Upper lobe of left lung (tissue), 6 donors: ENCODE data around the gene NR2F1-AS1. TPM values are rescaled to one million over a fixed set of nuclear protein-coding genes. Genes with fewer than 3 reads are reported as not detected.

Experiments used
- ATAC-seq, 2 donors: fragments of 200-7000 bp; cut with Tn5 transposase; one replicate each; pipeline ENCODE4 v1.9.1; 2022; ENCODE audit warnings: mild to moderate bottlenecking in 2 of 2, moderate library complexity in 2 of 2; ENCODE audit not compliant: low FRiP score in 2 of 2
- DNase-seq, 2 donors: peaks; one replicate each; pipeline ENCODE4 v3.0.0-alpha.2; 2019 to 2020
- H3K27ac ChIP-seq, 4 donors: fragments of 200-600 bp; sonication (generic); one replicate each; pipeline ENCODE4 v1.5.1; 2016 to 2019
- H3K27me3 ChIP-seq, 4 donors: fragments of 200-600 bp; sonication (generic); one replicate each; pipeline ENCODE4 v1.5.1; 2017 to 2019
- H3K36me3 ChIP-seq, 4 donors: fragments of 200-600 bp; sonication (generic); one replicate each; pipeline ENCODE4 v1.5.1; 2016 to 2019
- H3K4me1 ChIP-seq, 4 donors: fragments of 200-600 bp; sonication (generic); one replicate each; pipeline ENCODE4 v1.5.1; 2018 to 2019
- H3K4me3 ChIP-seq, 4 donors: fragments of 200-600 bp; sonication (generic); one replicate each; pipeline ENCODE4 v1.5.1; 2017 to 2019; ENCODE audit warnings: mild to moderate bottlenecking in 2 of 4, moderate library complexity in 1 of 4
- H3K9me3 ChIP-seq, 4 donors: fragments of 200-600 bp; sonication (generic); one replicate each; pipeline ENCODE4 v1.5.1; 2018 to 2019
- EP300 ChIP-seq, 4 donors: sonication (generic); formaldehyde crosslinking; IDR thresholded peaks; one replicate each; pipeline ENCODE4 v1.5.1; 2017; ENCODE audit warnings: antibody characterized with exemption in 4 of 4, control low read depth in 2 of 4
- POLR2A ChIP-seq, 4 donors: fragments of 450-650 bp; IDR thresholded peaks; one replicate each; pipeline ENCODE4 v1.5.1; 2016 to 2017; ENCODE audit warnings: antibody characterized with exemption in 4 of 4, mild to moderate bottlenecking in 2 of 4
- POLR2AphosphoS5 ChIP-seq, 2 donors: sonication (generic); formaldehyde crosslinking; IDR thresholded peaks; one replicate each; pipeline ENCODE4 v1.5.1; 2017; ENCODE audit warnings: antibody characterized with exemption in 2 of 2
- WGBS, 2 donors: methylation state at CpG; one replicate each; pipeline ENCODE4 v1.1.5; 2017 to 2018; 5-methylcytosine and 5-hydroxymethylcytosine counted together
- total RNA-seq, 6 donors: library from RNA; depleted of rRNA in 4 of 6; stranded (reverse); fragments of >200 nt in 4 of 6; gene quantifications; one replicate each; pipeline versions ENCODE4 v1.1.0 to v1.2.1, GENCODE V29; 2016 to 2021
- TF ChIP-seq, protein P1 (sequence below), 6 experiments: fragments of 450-650 bp in 4 of 6; fragments of 200-600 bp in 2 of 6; sonication (generic) in 2 of 6; IDR thresholded peaks; one replicate each; pipeline ENCODE4 v1.5.1; 2016 to 2019; ENCODE audit warnings: antibody characterized with exemption in 6 of 6
- donor health status: DM: no; HTN: no; CAD: no; lungs with moderate emphysema.
- donor health status: DM: no; HTN: yes; CAD: no; lungs with severe emphysema.

NR2F1-AS1 gene
- total RNA-seq, 6 donors from 2014 or later: 4.4 to 19.9 (median 11.4) TPM

GRCh38 chr5:93594591-93595419 is 13.8 kb upstream of the NR2F1-AS1 start:
- peaks cover 0 to 18% (median 14%) of the 10 kb centered on the region in 4 donors for H3K4me1 ChIP-seq
- no peak for ATAC-seq
- WGBS, 2 donors: 27 to 41% methylated on average over 19 to 37 of the region's 37 CpGs
- H3K4me3 ChIP-seq: no peak overlapping the region
- H3K36me3 ChIP-seq: no peaks in the 10 kb centered on the region
- TF ChIP-seq, protein P1, sequence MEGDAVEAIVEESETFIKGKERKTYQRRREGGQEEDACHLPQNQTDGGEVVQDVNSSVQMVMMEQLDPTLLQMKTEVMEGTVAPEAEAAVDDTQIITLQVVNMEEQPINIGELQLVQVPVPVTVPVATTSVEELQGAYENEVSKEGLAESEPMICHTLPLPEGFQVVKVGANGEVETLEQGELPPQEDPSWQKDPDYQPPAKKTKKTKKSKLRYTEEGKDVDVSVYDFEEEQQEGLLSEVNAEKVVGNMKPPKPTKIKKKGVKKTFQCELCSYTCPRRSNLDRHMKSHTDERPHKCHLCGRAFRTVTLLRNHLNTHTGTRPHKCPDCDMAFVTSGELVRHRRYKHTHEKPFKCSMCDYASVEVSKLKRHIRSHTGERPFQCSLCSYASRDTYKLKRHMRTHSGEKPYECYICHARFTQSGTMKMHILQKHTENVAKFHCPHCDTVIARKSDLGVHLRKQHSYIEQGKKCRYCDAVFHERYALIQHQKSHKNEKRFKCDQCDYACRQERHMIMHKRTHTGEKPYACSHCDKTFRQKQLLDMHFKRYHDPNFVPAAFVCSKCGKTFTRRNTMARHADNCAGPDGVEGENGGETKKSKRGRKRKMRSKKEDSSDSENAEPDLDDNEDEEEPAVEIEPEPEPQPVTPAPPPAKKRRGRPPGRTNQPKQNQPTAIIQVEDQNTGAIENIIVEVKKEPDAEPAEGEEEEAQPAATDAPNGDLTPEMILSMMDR (IDR thresholded peaks at IDR 0.05): no peak
- TF ChIP-seq EP300 (IDR thresholded peaks at IDR 0.05): no peak
- TF ChIP-seq POLR2AphosphoS5 (IDR thresholded peaks at IDR 0.05): no peak
- TF ChIP-seq POLR2A (IDR thresholded peaks at IDR 0.05): no peak
- DNase-seq: peak in 1 of 2 donors; percentile 77
- peaks cover 0 to 49% (median 28%) of the 10 kb centered on the region in 4 donors for H3K27me3 ChIP-seq
- no peaks in the 10 kb centered on the region for H3K9me3 ChIP-seq
- peak overlapping the region; percentile 3 to 74 (median 26) for H3K27ac ChIP-seq

DNA sequence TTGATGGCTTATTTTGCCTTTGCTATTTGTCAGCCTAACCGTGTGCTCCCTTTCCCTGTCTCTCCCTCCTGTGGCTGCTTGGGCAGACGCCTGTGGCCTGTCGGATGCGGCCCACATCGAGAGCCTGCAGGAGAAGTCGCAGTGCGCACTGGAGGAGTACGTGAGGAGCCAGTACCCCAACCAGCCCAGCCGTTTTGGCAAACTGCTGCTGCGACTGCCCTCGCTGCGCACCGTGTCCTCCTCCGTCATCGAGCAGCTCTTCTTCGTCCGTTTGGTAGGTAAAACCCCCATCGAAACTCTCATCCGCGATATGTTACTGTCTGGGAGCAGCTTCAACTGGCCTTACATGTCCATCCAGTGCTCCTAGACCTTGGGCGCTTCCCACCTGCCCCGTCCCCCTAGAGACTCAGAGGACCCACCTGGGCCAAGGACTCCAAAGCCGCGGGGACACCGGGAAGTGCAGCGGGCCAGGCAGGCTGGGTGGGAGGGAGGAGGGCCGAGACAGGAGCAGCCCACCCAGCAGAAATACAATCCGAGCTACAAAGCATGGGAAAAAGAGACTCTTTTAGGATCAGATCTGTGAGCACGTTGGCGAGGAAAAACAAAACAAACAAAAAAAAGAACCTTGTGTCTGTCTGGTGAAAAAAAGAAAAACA is 12.6 kb upstream of the NR2F1-AS1 start:
- Histone ChIP-seq H3K4me3 (peak overlapping the region in 1 of 4 donors; percentile 10), H3K36me3 (no peaks in the 10 kb centered on the region), H3K9me3 (no peaks in the 10 kb centered on the region), H3K27ac (peak overlapping the region; percentile 14 to 68 (median 38)), H3K4me1 (peaks cover 0 to 18% (median 13%) of the 10 kb centered on the region in 4 donors), H3K27me3 (peaks cover 0 to 41% (median 22%) of the 10 kb centered on the region in 4 donors)
- DNase-seq (peak in 1 of 2 donors; percentile 53), ATAC-seq (no peak)
- 31 to 35% methylated on average over 20 to 30 of the region's 30 CpGs for WGBS, 2 donors
- TF ChIP-seq POLR2A (IDR thresholded peaks at IDR 0.05) (no peak), POLR2AphosphoS5 (IDR thresholded peaks at IDR 0.05) (no peak), EP300 (IDR thresholded peaks at IDR 0.05) (no peak)
- TF ChIP-seq, protein P1 (IDR thresholded peaks at IDR 0.05): no peak

GRCh38 chr5:93592883-93593282 is 11.9 kb upstream of the NR2F1-AS1 start:
- Histone ChIP-seq H3K27me3 (peaks cover 0 to 39% (median 25%) of the 10 kb centered on the region in 4 donors), H3K27ac (peak overlapping the region in 2 of 4 donors; percentile 14 to 68), H3K36me3 (no peaks in the 10 kb centered on the region), H3K4me1 (peaks cover 0 to 22% (median 13%) of the 10 kb centered on the region in 4 donors), H3K4me3 (peak overlapping the region in 1 of 4 donors; percentile 10), H3K9me3 (no peaks in the 10 kb centered on the region)
- TF ChIP-seq POLR2A (IDR thresholded peaks at IDR 0.05) (no peak), POLR2AphosphoS5 (IDR thresholded peaks at IDR 0.05) (no peak), EP300 (IDR thresholded peaks at IDR 0.05) (no peak)
- TF ChIP-seq, protein P1 (IDR thresholded peaks at IDR 0.05): no peak
- ATAC-seq (no peak), DNase-seq (no peak)
- WGBS, 2 donors: 49 to 63% methylated on average over 5 of the region's 5 CpGs

DNA sequence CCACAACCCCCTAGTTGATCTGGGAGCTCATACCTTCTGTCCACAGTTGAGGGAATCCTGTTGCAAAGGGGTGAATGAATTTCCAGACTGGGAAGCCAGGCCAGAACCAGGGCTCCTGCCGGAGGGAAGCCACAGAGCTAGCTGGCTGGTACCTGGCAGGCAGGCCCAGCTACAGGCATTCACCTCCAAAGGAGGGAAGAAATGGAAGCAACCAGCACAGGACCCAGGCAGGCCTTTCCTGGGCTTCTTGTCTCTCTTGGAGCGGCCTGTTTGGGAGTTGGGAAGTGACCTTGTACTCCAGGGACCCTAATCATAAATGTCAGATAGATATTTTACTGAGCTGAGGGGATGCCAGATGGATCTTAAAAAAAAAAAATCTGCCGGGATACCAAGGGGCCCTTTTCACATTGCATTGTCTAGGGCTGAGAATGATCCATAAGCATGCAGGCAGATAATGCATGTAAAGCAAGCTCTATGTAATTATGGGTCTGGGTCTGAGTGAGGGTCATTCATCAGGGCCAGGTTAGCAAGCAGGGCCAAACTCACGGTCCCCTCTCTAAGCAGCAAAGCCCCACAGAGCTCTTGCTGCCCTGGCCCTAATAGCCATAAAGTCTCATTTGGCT is 10.4 kb upstream of the NR2F1-AS1 start:
- 70 to 78% methylated on average over 2 to 4 of the region's 4 CpGs for whole genome bisulfite sequencing, 2 donors
- ATAC-seq: no peak
- H3K4me3 ChIP-seq: peak overlapping the region in 1 of 4 donors; percentile 7
- H3K27ac ChIP-seq: peak overlapping the region in 2 of 4 donors; percentile 12 to 37
- H3K27me3 ChIP-seq: peaks cover 0 to 34% (median 23%) of the 10 kb centered on the region in 4 donors
- H3K9me3 ChIP-seq: no peaks in the 10 kb centered on the region
- H3K36me3 ChIP-seq: no peaks in the 10 kb centered on the region
- TF ChIP-seq POLR2AphosphoS5 (IDR thresholded peaks at IDR 0.05): no peak
- no peak for TF ChIP-seq EP300 (IDR thresholded peaks at IDR 0.05)
- TF ChIP-seq POLR2A (IDR thresholded peaks at IDR 0.05): no peak
- peaks cover 0 to 15% (median 2%) of the 10 kb centered on the region in 4 donors for H3K4me1 ChIP-seq
- DNase-seq: no peak
